HPDE6-E6E7 (cell line): Measurements from ENCODE around the gene NAA25.
"Not testable (repeated sequence)": the region's sequence is repeated elsewhere in the genome, so short reads cannot be mapped to it uniquely, and the experiment has no call there.

Experiments used
- DNase-seq: peaks from one replicate; pipeline ENCODE4 v3.0.0; 2011; ENCODE audit warnings: missing footprints; ENCODE audit errors: extremely low spot score

The NAA25 gene

DNA sequence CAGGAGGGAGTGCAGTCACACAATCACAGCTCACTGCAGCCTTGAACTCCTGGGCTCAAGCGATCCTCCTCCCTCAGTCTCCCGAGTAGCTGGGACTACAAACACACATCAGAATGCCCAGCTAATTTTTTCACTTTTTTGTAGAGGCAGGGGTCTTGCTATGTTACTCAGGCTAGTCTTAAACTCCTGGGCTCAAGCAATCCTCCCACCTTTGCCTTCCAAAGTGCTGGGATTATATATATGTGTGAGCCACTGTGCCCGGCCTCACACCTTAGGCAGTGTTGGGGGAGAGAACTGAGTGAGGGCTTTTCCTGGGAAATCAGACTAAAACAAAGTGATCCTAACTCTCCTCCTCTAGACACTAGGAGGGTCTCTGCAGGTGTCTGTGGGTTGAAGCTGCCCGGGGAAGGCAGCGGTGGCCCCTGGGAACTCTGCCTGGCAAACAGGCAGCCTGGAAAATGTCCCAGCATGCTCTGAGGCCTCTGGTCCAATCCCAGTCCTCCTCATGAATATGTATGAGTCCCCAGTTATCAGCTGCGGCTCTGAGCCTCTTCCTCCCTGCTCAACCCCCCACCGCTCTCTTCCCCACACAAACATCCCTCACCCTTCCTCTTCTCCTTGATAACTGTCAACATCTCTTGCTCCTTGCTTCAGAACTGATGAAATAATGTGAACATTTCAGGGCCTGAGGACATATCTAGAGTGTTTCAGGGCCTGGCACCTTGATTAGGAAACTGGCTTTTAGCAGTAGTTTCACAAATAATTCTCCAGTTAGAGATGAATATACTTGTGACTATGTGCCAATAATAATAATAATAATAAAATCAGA, 7.9 kb upstream of the NAA25 start:
- no peak for DNase-seq

GRCh38 chr12:112115259-112116045, 6.9 kb upstream of the NAA25 start:
- no peak for DNase-seq

- DNase-seq = peak; percentile 80
Measured at GRCh38 chr12:112112409-112113133, 4.0 kb upstream of the NAA25 start.

DNA sequence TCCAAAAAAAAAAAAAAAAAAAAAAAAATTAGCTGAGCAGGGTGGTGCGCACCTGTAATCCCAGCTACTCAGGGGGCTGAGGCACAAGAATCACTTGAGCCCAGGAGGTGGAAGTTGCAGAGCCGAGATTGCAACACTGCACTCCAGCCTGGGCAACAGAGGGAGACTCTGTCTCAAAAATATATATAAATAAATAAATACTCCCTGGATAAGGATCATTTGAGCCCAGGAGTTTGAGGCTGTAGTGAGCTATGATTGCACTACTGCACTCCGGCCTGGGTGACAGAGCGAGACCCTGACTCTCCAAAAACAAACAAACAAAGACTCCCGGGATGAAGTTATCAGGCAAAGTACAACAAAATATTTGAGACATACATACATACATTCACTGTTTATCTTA, 3.3 kb upstream of the NAA25 start:
- no peak for DNase-seq

- not testable (repeated sequence) for DNase-seq
Measured at GRCh38 chr12:112110787-112111662, 2.4 kb upstream of the NAA25 start.

DNA sequence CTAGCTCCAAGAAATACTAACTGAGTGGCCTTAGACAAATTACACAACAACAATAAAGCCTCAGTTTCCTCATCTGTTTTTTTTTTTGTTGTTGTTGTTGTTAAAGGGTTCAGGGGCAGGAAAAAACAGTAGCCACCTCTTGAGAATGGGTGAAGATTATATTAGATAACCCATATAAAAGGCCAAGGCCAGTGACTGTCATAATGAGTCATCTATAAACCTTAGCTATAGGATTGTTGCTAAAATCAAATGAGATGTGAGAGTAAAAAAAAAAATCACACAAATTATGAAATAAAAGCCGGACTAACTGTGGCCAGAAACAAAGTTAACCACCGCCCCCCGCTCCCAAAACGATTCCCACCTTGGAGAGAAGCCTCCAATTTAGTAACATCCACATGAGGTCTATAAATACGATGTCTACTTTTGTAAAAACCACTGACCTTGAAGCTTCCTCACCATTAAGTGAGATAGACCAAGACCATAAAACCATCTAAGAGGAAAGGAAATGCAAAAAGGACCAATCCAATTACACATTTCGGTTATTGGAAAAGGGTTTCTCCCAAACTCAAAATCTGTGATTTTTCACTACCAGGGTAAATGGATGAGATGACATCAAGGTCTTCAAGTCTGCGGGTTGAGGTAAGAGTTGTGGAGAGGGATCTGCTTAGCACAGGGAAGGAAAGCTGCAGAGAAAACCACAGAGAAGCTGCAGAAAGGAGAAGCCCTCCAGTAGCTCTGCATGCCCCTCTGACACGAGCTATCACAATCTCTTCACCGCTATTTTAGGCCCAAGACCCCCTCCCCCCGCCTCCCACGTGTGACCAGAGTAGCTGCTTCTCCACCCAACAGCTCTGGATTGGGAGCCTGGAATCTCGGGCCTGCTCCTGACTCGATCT, 1.0 kb downstream of the NAA25 start:
- no peak for DNase-seq

- no peak for DNase-seq
Measured at GRCh38 chr12:112105891-112106290, 2.7 kb downstream of the NAA25 start.

- DNase-seq = no peak
Measured at GRCh38 chr12:112103758-112104503, 4.7 kb downstream of the NAA25 start.

GRCh38 chr12:112102746-112103145, 5.8 kb downstream of the NAA25 start:
- DNase-seq = not testable (repeated sequence)

- no peak for DNase-seq
Measured at GRCh38 chr12:112102127-112102526, 6.5 kb downstream of the NAA25 start.

DNA sequence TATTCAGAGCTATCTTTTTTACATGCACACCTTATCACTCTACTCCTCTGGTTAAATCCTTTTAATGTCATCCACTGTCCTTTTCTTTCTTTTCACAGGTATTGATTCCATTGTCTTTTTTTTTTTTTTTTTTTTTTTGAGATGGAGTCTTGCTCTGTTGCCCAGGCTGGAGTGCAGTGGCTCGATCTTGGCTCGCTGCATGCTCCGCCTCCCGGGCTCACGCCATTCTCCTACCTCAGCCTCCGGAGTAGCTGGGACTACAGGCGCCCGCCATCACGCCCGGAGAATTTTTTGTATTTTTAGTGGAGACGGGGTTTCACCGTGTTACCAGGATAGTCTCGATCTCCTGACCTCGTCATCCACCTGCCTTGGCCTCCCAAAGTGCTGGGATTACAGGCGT, 8.1 kb downstream of the NAA25 start:
- DNase-seq = not testable (repeated sequence)

- no peak for DNase-seq
Measured at GRCh38 chr12:112097641-112098040, 10.9 kb downstream of the NAA25 start.

GRCh38 chr12:112096667-112097066, 11.9 kb downstream of the NAA25 start:
- DNase-seq = peak; percentile 75

DNA sequence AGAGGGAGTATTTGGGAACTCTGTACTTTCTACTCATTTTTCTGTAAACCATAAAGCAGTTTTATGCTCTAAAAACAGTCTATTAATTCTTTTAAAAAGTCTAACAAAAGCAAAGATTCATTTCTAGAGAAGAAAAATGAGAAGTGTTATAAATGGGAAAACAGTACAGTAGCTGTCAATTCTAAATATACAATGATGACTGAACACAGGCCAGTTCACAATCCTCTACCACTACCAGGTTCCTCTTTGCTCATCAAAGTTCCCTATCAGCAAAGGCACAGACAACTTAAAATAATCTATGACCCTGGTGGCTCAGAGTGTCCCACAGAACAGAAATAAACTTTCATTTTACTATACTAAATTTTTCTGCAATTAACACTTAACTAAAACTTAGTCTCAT, 12.5 kb downstream of the NAA25 start:
- no peak for DNase-seq

GRCh38 chr12:112091563-112091962, 17.0 kb downstream of the NAA25 start:
- DNase-seq = no peak

DNA sequence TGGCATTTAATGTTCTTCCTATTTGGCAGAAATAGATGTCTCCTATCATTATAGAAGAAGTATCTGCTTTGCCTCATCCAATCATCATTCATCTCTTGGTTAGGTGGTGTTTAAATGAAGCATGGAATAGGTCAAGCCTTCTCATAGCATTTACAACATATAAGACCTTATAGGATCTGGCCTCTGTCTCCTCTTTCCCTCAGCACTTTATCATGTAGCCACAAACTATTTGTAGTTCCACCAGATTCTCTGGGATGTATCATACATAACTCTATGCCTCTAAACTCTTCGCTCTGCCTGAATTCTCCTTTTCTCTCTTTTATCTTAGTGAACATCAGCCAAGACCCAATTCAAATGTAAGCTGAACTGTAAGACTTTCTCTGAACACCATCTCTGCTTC, 20.7 kb downstream of the NAA25 start:
- no peak for DNase-seq

DNA sequence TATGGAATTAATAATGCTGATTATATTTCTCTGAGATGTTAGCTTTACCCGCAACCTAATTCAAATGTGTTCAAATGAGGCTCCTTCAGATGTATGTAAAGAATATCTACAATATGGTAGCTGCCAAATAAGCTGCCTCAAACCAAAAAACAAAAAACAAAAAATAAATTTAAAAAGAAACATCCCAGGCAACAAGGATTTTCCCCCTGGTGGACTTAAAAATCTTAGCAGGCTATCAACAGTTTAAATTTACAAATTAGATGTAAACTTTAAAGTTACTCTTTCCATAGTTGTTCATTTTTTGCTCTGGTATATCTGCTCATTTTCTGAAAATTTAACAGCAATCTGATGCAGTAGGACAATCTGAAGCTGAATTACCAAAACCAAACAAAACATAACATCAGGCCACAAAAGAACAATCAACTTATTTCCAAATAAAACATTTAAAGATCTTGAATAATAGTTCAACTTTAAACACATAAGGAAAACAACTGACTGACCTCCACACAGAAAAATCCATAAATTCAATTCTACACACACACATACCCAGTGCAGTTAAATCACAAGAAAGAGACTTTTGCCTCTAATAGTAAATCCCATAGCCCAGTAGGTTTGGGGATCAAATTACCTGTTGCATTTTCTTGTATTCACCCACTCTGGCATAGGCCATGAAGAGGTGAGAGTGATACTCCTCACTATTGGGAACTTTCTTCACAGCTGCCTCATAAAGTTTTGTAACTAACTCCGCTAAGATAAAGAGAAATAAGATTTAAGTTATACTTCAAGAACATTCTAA, 21.3 kb downstream of the NAA25 start:
- no peak for DNase-seq

DNA sequence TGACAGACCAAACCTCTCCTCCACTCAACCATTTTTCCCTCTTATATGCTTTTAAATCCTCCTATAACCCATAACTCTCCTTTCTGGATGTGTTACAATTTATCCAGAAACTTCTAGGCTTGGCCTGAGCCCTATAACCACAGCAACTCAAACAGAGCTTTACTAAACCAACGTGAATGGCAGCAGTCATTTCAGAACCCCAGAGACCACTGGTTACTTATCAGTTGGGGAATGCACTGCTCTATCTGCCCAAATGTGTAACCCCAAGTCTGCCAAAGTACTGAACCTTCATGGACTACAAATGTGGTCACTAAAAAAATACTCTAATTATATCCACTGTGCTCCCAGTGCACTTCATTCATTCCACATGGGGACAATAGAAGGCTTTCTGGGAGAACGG, 42.0 kb downstream of the NAA25 start:
- no peak for DNase-seq

DNA sequence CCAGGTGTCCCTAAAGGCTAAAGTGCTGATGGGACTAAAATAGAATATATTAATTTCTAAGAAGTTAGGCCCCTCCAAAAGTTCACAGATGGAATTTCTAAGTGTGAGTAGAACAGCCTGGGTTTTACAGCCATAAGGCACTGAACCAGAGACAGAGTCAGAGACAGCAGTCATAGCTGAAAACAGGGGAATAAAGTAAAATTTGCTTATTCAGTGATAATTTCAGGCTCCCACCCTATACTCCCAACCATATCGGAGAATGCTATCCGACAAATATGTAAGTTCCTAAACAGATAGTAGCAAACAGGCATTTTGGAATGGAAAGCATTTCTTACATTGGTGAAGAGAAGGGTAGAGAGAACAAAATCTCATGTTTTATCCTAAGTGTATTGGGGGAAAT, 45.3 kb downstream of the NAA25 start:
- no peak for DNase-seq
